UCSD-AML1 (cell line): ENCODE results near the gene GAS7.
"Not testable (repeated sequence)": the region's sequence is repeated elsewhere in the genome, so short reads cannot be mapped to it uniquely, and the experiment has no call there.

Experiments used
- DNase-seq: peaks from one replicate; lab custom pipeline; 2025; ENCODE audit not compliant: unreplicated experiment; lab: John Stamatoyannopoulos, UW

Gene GAS7

DNA sequence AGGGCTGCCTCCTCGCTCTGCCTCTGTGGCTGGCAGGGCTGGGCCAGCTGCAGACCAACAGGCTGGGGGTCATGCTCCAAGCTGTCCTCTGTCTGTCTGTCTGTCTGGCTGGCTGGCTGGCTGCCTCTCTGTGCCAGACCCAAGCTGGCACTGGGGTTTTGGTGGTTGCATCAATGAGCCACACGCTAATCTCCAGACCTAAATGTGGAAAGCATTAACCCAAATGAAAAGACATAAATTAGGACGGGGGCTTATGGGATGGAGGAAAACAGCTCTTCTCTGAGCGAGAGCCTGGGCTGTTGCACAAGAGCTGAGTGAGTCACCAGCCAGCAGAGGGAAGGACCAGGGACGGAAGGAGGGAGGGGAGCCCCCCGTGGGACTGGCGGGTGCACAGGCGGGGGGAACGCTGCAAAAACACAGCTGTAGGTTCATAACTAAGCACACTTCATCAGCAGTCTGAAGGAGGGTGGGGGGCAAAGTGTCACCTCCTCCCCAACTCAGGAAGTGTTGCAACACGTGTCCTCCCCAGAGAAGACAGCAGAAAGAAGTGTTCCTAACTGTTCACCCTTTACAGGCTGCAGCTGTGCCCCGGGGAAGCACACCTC is 83.4 kb downstream of the GAS7 start:
- DNase-seq: peak; percentile 87

DNA sequence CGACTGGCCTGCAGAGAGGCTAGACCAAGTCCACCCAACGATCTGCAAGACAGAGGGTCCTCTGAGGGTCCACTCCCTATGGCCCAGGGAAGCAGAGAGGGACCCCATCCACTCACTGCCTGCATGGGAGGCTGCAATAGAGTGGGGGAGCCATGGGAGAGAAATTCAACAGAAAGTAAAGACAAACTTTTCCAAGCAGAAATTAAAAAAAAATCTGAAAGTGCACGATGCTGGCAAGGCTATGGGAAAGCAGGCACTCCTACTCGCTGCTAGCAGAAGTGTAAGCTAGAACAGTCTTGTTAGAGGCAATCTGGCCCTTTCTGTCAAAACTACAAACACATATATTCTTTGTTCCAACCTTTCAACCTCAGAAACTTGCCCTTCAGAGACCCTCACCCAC is 85.4 kb downstream of the GAS7 start:
- no peak for DNase-seq

DNA sequence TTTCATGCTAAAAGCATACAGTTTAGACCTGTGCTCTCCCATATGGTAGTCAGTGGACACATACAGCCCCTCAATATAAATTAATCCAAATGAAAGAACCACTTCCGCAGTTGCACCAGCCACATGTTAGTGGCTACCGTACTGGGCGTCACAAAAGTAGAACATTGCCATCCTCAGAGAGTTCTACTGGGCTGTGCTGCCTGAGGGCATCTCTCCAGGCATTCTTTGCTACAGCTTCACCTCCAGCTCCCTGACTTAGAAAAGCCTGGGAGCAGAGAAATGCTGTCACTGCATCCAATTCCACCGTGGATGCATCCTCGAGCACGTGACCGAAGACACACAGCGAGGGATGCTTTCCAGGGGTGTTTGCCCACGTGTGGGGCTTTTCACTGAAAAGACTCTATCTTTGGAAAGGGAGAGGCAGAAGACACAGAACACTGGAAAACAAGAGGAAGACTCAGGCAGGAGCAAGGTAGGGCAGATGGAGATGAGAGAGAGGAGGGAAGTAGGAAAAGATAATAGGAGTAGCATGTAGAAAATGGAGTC is 86.4 kb downstream of the GAS7 start:
- DNase-seq: no peak

DNA sequence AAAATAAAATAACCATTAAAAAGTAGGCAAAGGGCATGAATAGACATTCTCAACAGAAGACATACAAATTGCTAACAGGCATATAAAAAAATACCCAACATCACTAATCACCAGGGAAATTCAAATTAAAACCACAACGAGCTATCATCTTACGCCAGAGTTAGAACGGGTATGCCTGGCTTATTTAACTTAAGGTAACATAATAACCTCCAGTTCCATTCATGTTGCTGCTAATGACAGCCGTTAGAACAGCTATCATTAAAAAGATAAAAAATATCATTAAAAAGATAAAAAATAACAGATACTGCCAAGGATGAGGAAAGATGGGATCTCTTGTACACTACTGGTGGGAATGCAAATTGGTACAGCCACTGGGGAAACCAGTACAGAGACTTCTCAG is 89.3 kb downstream of the GAS7 start:
- no peak for DNase-seq

DNA sequence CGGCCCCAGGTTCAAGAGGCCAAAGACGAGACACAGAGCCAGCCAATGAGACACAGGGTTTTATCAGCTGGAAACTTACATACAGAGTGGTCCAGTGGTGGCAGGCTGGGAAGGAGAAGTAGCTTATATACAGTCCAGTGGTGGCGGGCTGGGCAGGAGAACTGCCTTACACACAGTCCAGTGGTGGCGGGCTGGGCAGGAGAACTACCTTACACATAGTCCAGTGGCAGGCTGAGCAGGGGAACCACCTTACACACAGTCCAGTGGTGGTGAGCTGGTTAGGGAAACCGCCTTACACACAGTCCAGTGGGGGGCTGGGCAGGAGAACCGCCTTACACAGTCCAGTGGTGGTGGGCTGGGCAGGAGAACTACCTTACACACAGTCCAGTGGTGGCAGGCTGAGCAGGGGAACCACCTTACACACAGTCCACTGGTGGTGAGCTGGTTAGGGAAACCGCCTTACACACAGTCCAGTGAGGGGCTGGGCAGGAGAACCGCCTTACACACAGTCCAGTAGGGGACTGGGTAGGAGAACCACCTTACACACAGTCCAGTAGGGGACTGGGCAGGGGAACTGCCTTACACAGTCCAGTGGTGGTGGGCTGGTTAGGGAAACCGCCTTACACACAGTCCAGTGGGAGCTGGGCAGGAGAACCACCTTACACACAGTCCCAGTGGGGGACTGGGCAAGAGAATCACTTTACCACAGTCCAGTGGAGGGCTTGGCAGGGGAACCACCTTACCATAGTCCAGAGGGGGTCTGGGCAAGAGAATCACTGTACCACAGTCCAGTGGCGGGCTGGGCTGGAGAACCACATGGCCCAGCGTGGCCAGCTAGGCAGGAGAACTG is 90.9 kb downstream of the GAS7 start:
- peak; percentile 32 for DNase-seq

DNA sequence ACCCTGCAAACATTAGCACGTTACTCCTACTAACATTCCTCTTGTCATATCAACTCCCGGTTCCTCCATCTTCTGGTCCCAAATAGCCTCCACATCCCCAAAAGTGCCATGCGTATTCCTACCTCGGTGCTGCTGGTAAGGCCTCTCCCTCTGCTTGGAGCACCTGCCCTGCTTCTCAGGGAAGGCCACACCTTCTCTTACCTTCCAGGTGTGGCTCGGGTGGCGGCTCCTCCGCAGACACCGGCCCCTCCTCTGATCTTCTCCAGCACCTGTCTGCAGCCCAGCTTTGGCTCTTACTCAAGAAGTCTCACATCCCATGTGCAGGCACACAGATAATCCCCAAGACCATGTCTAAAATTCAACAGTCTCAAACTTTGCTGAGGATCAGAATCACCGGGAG is 92.3 kb downstream of the GAS7 start:
- no peak for DNase-seq

DNA sequence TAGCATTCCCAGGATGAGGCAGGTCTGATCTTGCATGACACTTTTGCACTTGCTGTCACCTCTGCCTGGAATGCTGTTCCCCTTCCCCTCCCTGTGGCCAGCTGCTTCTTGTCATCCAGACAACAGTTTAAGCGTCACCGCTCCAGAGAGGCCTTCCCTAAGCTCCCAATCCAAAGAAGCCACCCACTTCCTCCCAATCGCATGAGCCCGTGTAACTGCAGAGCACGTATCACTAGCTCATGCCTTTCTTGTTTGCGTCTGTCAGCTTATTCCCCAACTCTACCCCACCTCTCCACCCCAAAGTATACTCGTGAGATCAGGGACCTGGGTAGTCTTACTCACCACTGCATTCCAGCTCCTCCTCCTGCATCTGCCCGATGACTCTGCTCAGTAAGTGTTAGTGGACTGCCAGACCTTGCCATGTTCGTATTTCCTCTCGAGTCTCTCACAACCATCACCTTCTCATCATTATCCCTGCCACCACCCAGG is 92.8 kb downstream of the GAS7 start:
- no peak for DNase-seq

DNA sequence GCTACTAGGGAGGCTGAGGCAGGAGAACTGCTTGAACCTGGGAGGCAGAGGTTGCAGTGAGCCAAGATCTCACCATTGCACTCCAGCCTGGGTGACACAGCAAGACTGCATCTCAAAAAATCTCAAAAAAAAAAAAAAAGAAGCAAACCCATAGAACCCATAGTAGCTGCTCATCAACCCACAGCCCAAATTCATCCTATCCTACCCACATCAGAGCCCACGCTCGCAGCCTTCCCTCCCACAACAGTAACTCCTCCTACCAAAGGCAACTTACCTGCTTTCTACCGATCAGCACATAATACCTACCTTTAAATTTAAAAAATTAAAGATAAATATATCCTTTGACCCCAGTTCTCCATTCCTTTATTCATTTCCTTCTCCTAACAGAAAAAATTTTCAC is 94.7 kb downstream of the GAS7 start:
- DNase-seq: no peak

DNA sequence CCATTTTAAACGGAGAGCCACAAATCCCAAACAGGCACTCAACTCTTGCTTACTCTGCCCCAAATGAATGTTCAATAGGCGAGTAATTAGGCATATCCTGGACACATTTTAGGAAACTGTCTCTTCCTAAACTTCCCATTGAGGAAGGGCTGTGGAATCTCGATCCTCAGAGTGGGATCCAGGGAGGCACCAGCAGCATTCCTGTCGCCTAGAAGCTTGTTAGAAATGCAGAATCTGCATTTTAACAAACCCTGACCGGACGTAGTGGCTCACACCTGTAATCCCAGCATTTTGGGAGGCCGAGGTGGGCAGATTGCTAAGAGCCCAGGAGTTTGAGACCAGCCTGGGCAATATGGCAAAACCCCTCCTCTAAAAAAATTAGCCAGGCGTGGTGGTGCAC is 95.6 kb downstream of the GAS7 start:
- DNase-seq: no peak

DNA sequence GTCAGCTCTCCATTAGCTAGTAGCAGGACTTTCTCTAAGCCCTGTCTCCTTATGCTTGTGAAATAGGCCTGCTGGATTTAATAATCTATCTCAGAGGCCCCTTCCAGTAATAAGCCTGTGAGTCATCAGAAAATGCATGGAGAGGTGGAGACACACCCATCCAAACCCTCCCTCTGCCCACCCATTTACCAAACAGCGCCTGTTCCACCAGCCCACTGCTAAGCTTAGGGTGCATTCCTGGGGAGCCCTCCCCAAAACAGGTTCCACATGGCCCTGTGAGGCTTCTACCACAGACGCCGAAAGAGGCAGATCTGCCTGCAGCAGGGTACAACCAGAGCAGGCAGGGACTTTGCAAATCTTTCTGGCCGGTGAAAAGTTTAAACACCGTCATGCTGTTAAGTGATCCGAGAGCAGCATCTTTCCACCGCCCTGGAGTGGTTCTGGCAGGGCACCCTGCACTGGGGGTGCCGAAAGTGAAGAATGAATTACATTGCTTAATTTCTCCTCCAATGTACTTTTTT is 99.3 kb downstream of the GAS7 start:
- DNase-seq: no peak

DNA sequence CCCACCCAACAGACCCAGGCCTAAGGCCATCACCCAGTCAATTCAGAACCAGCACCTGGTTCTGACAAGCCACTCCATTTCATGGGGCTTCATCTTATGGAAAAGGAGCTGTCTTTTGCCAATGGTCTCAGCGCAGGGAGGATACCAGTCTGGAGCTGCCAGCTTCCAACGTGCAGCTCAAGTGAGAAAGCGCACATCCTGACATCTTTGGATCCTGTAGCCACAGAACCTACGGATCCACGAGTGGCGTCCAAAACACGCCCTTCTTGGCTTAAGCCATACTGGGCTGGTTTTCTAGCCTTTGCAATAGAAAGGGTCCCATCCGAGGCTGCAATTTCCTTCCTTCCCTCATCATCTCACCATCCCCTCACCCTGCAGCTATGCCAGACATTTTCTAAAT is 101.8 kb downstream of the GAS7 start:
- DNase-seq: no peak

DNA sequence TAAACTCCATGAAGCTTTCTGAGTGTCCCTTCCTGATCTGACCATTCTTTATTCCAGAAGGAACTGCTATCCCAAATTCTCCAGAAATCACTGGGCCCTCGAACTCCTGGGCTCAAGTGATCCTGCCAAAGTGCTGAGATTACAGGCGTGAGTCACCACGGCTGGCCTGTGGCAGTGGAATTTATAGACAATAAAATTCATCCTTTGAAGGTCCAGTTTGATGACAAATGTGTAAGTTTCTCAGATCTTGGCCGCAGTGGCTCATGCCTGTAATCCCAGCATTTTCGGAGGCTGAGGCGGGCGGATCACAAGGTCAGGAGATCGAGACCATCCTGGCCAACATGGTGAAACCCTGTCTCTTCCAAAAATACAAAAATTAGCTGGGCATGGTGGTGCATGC is 103.1 kb downstream of the GAS7 start:
- DNase-seq: not testable (repeated sequence)

DNA sequence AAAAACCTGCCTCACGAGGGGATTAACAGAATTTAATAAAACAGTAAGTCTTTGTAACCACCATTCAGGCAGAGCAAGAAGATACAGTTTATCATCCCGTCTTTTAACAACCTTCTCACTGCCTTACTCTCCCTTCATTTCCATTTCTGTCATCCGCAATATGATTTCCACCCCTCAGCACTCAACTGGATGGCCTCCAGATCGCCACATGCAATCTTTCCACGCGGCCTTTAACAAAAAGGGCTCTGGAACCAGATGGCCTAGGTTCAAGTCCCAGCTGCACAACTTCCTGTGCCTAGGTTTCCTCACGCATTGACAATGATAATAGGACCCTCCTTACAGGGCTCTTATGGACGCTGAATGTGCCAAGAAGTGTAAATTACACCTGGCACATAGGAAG is 103.6 kb downstream of the GAS7 start:
- DNase-seq: no peak

DNA sequence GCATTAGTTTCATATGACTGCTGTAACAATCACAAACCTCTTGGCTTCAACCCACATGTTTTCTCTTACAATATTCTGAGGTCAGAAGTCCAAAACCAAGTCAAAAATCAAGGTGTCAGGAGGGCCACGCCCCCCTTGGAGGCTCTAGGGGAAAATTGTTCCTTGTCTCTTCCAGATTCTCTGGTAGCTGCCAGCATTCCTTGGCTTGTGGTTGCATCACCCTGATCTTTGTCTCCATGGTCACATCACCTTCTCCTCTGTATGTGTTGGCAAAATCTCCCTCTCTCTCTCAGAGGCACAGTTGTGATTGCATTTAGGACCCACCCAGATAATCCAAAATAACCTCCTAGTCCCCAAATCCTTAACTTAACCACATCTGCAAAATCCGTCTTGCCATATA is 105.8 kb downstream of the GAS7 start:
- no peak for DNase-seq

DNA sequence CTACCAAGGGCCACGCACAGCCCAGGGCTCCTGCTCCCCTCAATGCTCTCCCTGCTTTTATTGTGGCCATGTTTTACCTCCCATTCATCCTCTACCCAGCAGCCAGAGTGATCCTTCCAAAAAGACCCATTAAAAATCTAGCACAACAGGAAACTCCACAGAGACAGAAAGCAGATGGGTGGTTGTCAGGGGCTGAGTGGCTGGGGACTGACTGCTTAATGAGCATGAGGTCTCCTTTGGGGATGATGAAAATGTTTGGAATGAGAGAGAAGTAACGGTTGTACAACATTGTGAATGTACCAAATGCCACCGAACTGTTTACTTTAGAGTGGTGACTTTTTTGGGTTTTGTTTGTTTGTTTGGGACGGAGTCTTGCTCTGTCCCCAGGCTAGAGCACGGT is 107.4 kb downstream of the GAS7 start:
- no peak for DNase-seq

DNA sequence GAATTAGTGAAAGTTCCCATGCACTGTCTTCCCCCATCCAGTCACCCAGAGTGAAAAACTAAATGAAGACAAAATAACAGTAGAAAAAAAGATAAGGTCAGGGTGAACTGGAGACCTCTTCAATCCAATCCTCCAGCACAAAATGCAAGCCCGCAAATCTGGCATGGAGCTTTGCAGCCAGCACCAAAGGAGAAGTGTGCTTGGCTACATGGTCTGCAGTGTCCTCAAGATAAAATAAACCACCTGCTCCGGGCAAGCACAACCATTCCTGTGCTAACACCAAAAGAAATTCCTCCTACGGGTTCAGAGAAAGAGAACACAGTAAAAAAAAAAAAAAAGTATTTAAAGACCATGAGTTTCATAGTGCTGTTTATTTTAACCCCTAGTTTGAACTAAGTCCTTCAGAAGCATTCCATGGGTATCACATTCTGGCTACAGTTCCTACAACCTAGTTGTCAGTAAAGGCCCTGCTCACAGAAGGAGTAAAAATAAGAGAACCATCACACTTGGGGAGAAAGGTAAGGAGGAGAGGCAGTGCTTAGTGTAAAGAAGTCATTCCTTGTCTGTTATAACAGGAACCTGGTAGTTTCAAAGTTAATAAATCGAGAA is 109.1 kb downstream of the GAS7 start:
- DNase-seq: no peak

DNA sequence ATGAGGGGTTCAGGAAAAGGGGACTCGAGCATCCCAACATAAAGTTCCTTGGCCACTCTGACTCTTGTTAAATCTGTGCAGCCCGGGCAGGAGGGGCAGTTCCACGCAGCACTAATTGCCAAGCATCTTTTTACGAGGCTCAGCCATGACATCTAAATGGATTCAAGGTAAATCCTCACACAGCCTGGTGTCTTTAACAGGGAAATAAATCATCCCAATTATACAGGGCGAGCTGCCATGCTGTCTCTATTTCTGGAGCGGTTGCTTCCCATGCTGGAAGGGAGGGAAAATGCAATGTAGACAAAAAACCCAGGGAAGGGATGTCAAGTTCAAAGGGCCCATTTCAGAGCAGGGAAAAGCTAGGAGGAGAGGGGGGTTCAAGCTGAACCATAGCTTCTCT is 110.0 kb downstream of the GAS7 start:
- no peak for DNase-seq

DNA sequence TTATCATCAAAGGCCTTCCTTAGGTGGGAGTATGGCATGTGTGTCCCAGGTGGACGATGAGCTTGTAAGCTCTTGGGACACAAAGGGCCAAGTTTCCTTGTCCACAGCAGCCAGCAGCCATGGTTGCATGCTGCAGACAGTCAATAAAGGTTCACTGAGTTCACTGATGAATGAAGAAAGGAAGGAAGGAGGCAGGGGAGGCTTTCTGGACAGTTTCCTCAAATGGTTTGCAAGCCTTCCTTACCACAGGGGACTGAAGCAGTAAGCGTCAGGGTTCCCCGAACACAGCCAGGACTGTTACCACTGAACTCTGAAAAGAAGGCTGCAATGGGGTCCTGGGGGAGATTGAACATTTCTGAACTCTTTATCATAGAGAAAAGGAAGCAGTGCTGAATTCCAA is 111.1 kb downstream of the GAS7 start:
- DNase-seq: peak; percentile 30

DNA sequence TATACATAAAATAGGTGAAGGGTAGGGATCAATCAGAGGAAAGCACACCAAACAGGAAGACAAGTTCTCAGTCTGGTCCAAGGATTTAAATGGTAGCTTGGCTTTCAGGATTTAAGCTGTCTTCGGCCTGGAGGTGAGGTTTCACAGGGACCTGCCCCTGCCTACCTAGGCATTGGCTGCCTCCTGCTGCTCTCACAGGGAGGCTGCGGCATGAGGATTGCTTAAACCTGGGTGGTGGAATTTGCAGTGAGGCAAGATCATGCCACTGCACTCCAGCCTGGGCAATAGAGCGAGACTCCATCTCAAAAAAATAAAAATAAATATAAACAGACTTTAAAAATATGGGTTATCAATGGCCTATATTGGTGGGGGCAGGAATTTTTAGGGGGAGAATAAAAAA is 114.5 kb downstream of the GAS7 start:
- no peak for DNase-seq

DNA sequence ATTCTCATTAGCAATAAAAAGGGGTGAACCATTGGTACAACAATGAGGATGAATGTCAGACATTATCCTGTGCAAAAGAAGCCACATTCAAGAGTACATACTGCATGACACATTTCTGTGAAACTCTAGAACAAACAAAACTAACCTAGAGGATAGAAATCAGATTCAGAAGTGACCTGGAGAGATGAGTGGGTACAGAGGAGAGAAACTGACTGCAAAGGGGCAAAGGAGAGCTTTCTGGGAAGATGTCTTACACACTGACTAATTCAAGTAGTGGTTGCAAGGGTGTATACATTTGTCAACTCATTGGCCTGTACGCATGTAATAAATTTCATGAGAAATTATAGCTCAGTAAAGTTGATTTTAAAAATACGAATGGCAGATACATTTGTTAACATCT is 115.6 kb downstream of the GAS7 start:
- DNase-seq: no peak

DNA sequence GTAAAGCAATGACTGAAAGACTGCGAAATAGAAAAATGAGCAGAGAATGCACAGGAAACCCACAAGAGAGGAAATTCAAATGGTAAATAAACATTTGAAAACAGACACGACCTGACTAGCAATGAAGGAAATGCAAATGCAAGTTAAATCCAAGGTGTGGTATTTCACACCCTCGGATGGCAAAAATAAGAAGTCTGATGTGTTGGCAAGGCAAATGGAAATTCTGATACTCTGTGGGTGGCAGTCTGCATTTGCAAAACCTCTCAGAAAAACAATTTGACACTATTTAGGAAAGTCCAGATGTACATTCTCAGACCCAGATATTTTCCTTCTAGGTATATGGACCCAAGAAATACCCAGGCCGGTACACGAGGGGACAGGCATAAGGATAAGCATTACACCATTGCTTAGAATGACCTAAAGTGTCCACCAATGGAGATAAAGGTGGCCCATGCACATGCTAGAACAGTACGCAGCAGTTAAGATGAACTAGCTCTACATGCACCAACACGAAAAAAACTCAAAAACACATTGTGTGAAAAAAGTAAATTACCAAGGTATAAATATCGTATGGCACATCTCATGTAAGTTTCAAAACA is 116.7 kb downstream of the GAS7 start:
- DNase-seq: no peak
